Posterior vena cava (tissue), 2 donors: ENCODE data around the gene CEP164. TPM values are rescaled to one million over a fixed set of nuclear protein-coding genes. Genes with fewer than 3 reads are reported as not detected.

Experiments used
- total RNA-seq, 2 donors: library from RNA; stranded (reverse); fragmentation: NEBNext Ultra II Directional; extraction: Animal tissue kit (Norgen Biotek cat#: 25700); gene quantifications; one replicate each; pipeline ENCODE4 v1.2.1, GENCODE V29; 2021
- donor health status: DM: yes; HTN: yes; CAD: no.
- donor health status: DM: yes; HTN: yes; CAD: no.

CEP164 gene
- total RNA-seq, 2 donors from 2014 or later: 23.1 to 28.2 TPM

Other genes with a start within 250 kb of the CEP164 start
- gene SIK3, start 229.4 kb upstream of the CEP164 start, total RNA-seq: 10 to 100 TPM; 43.8 to 53.4 TPM
- gene PAFAH1B2, start 183.6 kb upstream of the CEP164 start, total RNA-seq: 10 to 100 TPM; 56.4 to 61.2 TPM
- 10 to 100 TPM; 39.2 to 49.5 TPM for gene SIDT2, start 149.1 kb upstream of the CEP164 start, total RNA-seq
- gene TAGLN, start 128.5 kb upstream of the CEP164 start, total RNA-seq: 1,000 to 10,000 TPM; 5,409 to 9,264 TPM
- 10 to 100 TPM; 41.9 to 48.6 TPM for gene PCSK7, start 95.8 kb upstream of the CEP164 start, total RNA-seq
- 10 to 100 TPM; 24.8 to 25.7 TPM for gene RNF214, start 95.2 kb upstream of the CEP164 start, total RNA-seq
- gene BACE1-AS, start 36.5 kb upstream of the CEP164 start, total RNA-seq: 10 to 100 TPM in 1 of 2 donors, 1 to 10 TPM in 1; 9.7 to 10.1 TPM
- gene BACE1, start 11.6 kb upstream of the CEP164 start, total RNA-seq: 10 to 100 TPM; 25.2 to 36.1 TPM